ENCODE results near the gene ATP5ME. TPM values are rescaled to one million over a fixed set of nuclear protein-coding genes. Genes with fewer than 3 reads are reported as not detected.

Gene ATP5ME
- total and polyA plus RNA-seq, 2 of the 13 experiments (the other 11 are each of a cell fraction or from before 2014, with no cell fraction given), result 305 to 753 TPM

- TF ChIP-seq TERF1 (CRISPR knock-in tag; IDR thresholded peaks at IDR 0.05) (no peak), IRX3 (CRISPR knock-in tag; IDR thresholded peaks at IDR 0.05; ENCODE audit: borderline replicate concordance, low read depth) (no peak), MXI1 (IDR thresholded peaks at IDR 0.05; ENCODE audit: borderline replicate concordance, low read depth, low read length) (peak; percentile 57; the same call in 1 of the 3 replicates), PHF20 (CRISPR knock-in tag; IDR thresholded peaks at IDR 0.05) (0 out of 2 replicates have a peak, but pooled peaks have one; percentile 31), AKAP8 (CRISPR knock-in tag; IDR thresholded peaks at IDR 0.05) (no peak), ZNF564 (CRISPR knock-in tag; IDR thresholded peaks at IDR 0.05) (no peak), KLF15 (CRISPR knock-in tag; IDR thresholded peaks at IDR 0.05; ENCODE audit: borderline replicate concordance) (0 out of 2 replicates have a peak, but pooled peaks have one; percentile 59), SIN3B (IDR thresholded peaks at IDR 0.05; ENCODE audit: low read length) (no peak), NAIF1 (CRISPR knock-in tag; IDR thresholded peaks at IDR 0.05; ENCODE audit: borderline replicate concordance) (no peak), ZFP90 (CRISPR knock-in tag; IDR thresholded peaks at IDR 0.05; ENCODE audit: borderline replicate concordance) (0 out of 2 replicates have a peak, but pooled peaks have one; percentile 53), ZMYM2 (CRISPR knock-in tag; IDR thresholded peaks at IDR 0.05) (no peak)
- TF ChIP-seq, protein P1, sequence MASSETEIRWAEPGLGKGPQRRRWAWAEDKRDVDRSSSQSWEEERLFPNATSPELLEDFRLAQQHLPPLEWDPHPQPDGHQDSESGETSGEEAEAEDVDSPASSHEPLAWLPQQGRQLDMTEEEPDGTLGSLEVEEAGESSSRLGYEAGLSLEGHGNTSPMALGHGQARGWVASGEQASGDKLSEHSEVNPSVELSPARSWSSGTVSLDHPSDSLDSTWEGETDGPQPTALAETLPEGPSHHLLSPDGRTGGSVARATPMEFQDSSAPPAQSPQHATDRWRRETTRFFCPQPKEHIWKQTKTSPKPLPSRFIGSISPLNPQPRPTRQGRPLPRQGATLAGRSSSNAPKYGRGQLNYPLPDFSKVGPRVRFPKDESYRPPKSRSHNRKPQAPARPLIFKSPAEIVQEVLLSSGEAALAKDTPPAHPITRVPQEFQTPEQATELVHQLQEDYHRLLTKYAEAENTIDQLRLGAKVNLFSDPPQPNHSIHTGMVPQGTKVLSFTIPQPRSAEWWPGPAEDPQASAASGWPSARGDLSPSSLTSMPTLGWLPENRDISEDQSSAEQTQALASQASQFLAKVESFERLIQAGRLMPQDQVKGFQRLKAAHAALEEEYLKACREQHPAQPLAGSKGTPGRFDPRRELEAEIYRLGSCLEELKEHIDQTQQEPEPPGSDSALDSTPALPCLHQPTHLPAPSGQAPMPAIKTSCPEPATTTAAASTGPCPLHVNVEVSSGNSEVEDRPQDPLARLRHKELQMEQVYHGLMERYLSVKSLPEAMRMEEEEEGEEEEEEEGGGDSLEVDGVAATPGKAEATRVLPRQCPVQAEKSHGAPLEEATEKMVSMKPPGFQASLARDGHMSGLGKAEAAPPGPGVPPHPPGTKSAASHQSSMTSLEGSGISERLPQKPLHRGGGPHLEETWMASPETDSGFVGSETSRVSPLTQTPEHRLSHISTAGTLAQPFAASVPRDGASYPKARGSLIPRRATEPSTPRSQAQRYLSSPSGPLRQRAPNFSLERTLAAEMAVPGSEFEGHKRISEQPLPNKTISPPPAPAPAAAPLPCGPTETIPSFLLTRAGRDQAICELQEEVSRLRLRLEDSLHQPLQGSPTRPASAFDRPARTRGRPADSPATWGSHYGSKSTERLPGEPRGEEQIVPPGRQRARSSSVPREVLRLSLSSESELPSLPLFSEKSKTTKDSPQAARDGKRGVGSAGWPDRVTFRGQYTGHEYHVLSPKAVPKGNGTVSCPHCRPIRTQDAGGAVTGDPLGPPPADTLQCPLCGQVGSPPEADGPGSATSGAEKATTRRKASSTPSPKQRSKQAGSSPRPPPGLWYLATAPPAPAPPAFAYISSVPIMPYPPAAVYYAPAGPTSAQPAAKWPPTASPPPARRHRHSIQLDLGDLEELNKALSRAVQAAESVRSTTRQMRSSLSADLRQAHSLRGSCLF (CRISPR knock-in tag; IDR thresholded peaks at IDR 0.05; ENCODE audit: borderline replicate concordance), result no peak
- TF ChIP-seq, protein P2, sequence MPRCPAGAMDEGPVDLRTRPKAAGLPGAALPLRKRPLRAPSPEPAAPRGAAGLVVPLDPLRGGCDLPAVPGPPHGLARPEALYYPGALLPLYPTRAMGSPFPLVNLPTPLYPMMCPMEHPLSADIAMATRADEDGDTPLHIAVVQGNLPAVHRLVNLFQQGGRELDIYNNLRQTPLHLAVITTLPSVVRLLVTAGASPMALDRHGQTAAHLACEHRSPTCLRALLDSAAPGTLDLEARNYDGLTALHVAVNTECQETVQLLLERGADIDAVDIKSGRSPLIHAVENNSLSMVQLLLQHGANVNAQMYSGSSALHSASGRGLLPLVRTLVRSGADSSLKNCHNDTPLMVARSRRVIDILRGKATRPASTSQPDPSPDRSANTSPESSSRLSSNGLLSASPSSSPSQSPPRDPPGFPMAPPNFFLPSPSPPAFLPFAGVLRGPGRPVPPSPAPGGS (CRISPR knock-in tag; IDR thresholded peaks at IDR 0.05), result no peak
- TF ChIP-seq, protein P3, sequence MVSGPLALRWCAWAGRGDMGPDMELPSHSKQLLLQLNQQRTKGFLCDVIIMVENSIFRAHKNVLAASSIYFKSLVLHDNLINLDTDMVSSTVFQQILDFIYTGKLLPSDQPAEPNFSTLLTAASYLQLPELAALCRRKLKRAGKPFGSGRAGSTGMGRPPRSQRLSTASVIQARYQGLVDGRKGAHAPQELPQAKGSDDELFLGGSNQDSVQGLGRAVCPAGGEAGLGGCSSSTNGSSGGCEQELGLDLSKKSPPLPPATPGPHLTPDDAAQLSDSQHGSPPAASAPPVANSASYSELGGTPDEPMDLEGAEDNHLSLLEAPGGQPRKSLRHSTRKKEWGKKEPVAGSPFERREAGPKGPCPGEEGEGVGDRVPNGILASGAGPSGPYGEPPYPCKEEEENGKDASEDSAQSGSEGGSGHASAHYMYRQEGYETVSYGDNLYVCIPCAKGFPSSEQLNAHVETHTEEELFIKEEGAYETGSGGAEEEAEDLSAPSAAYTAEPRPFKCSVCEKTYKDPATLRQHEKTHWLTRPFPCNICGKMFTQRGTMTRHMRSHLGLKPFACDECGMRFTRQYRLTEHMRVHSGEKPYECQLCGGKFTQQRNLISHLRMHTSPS (CRISPR knock-in tag; IDR thresholded peaks at IDR 0.05; ENCODE audit: low read depth), result peak; percentile 24; the same call in 1 of the 2 replicates
- TF ChIP-seq, protein P4, sequence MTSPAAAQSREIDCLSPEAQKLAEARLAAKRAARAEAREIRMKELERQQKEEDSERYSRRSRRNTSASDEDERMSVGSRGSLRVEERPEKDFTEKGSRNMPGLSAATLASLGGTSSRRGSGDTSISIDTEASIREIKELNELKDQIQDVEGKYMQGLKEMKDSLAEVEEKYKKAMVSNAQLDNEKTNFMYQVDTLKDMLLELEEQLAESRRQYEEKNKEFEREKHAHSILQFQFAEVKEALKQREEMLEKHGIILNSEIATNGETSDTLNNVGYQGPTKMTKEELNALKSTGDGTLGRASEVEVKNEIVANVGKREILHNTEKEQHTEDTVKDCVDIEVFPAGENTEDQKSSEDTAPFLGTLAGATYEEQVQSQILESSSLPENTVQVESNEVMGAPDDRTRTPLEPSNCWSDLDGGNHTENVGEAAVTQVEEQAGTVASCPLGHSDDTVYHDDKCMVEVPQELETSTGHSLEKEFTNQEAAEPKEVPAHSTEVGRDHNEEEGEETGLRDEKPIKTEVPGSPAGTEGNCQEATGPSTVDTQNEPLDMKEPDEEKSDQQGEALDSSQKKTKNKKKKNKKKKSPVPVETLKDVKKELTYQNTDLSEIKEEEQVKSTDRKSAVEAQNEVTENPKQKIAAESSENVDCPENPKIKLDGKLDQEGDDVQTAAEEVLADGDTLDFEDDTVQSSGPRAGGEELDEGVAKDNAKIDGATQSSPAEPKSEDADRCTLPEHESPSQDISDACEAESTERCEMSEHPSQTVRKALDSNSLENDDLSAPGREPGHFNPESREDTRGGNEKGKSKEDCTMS (CRISPR knock-in tag; conservative IDR thresholded peaks at IDR 0.05), result no peak
These were observed 13.2 kb upstream of the ATP5ME start (continued) for GRCh38 chr4:687048-687970.

All from HepG2 (cell line).